Upper lobe of right lung (tissue), 1 donor: ENCODE measurements around the gene CSPG4. TPM values are rescaled to one million over a fixed set of nuclear protein-coding genes. Genes with fewer than 3 reads are reported as not detected.
"Not testable (repeated sequence)": the region's sequence is repeated elsewhere in the genome, so short reads cannot be mapped to it uniquely, and the experiment has no call there.

ENCODE experiments used
- ATAC-seq: fragments of 200-7000 bp; cut with Tn5 transposase; one replicate; pipeline ENCODE4 v1.9.1; 2020; ENCODE audit warnings: mild to moderate bottlenecking, moderate library complexity
- DNase-seq: peaks from one replicate; pipeline ENCODE4 v3.0.0-alpha.2; 2020
- H3K27ac ChIP-seq: fragments of 200-600 bp; one replicate; pipeline ENCODE4 v1.8.0; 2022
- H3K27me3 ChIP-seq: fragments of 200-600 bp; one replicate; pipeline ENCODE4 v1.8.0; 2022; ENCODE audit warnings: mild to moderate bottlenecking
- H3K36me3 ChIP-seq: fragments of 200-600 bp; one replicate; pipeline ENCODE4 v1.8.0; 2022
- H3K4me1 ChIP-seq: fragments of 200-600 bp; one replicate; pipeline ENCODE4 v1.8.0; 2022
- H3K4me3 ChIP-seq: fragments of 200-600 bp; one replicate; pipeline ENCODE4 v1.8.0; 2022; ENCODE audit warnings: mild to moderate bottlenecking
- H3K9me3 ChIP-seq: fragments of 200-600 bp; one replicate; pipeline ENCODE4 v1.8.0; 2022
- CTCF ChIP-seq: fragments of 200-600 bp; IDR thresholded peaks from one replicate; pipeline ENCODE4 v1.8.0; 2022; ENCODE audit warnings: antibody characterized with exemption
- intact Hi-C: fragments of 100-400 bp; cut with DNase I; formaldehyde crosslinking; loops from one replicate; pipeline ENCODE4 v1.11.0; 2022
- total RNA-seq: library from RNA; stranded (reverse); fragmentation: NEBNext Ultra II Directional; extraction: Animal tissue kit (Norgen Biotek cat#: 25700); gene quantifications from one replicate; pipeline ENCODE4 v1.2.1, GENCODE V29; 2021
- donor health status: DM: no; HTN: yes; CAD: no; lungs with severe emphysema.

Gene CSPG4
- total RNA-seq, 1 donor from 2014 or later, result 12.6 TPM

GRCh38 chr15:75750261-75751050 lies 37.8 kb upstream of the CSPG4 start:
- Histone ChIP-seq H3K27ac (no peak overlapping the region), H3K36me3 (no peaks in the 10 kb centered on the region), H3K27me3 (no peaks in the 10 kb centered on the region), H3K9me3 (no peaks in the 10 kb centered on the region), H3K4me1 (no peaks in the 10 kb centered on the region), H3K4me3 (no peak overlapping the region)
- DNase-seq (peak; percentile 40), ATAC-seq (peak; percentile 15)
- intact Hi-C loops, result no loop called here
- no peak for TF ChIP-seq CTCF

GRCh38 chr15:75749820-75750219 lies 37.2 kb upstream of the CSPG4 start:
- ATAC-seq (no peak), DNase-seq (peak; percentile 22)
- no peaks in the 10 kb centered on the region for H3K4me1 ChIP-seq
- H3K27ac ChIP-seq, result no peak overlapping the region
- TF ChIP-seq CTCF, result no peak
- H3K27me3 ChIP-seq, result no peaks in the 10 kb centered on the region
- no peak overlapping the region for H3K4me3 ChIP-seq
- H3K9me3 ChIP-seq, result no peaks in the 10 kb centered on the region
- intact Hi-C loops, result no loop called here
- no peaks in the 10 kb centered on the region for H3K36me3 ChIP-seq

DNA sequence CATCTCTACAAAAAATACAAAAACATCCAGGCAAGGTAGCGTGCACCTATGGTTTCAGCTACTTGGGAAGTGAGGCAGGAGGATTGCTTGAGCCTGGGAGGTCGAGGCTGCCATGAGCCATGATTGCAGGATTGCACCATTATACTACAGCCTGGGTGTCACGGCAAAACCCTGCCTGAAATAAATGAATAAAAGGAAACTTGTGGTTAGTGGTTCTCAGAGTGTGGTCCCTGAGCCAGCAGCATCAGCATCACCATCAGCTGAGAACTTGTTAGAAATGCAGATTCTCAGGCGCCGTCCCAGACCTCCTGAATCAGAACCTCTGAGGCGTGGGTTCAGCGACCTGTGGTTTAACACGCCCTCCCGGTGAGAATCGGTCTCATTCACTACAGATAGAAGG lies 36.2 kb upstream of the CSPG4 start:
- intact Hi-C loops, DNase-seq, H3K36me3 ChIP-seq, H3K4me3 ChIP-seq, ATAC-seq, H3K9me3 ChIP-seq, H3K27ac ChIP-seq, H3K27me3 ChIP-seq, H3K4me1 ChIP-seq: not testable (repeated sequence)

GRCh38 chr15:75747121-75747520 lies 34.5 kb upstream of the CSPG4 start:
- intact Hi-C loops, H3K27ac ChIP-seq, H3K36me3 ChIP-seq, H3K4me1 ChIP-seq, DNase-seq, H3K27me3 ChIP-seq, H3K9me3 ChIP-seq, ATAC-seq, H3K4me3 ChIP-seq: not testable (repeated sequence)

GRCh38 chr15:75745305-75745704 lies 32.7 kb upstream of the CSPG4 start:
- no peak for ATAC-seq
- Histone ChIP-seq H3K9me3 (no peaks in the 10 kb centered on the region), H3K27me3 (no peaks in the 10 kb centered on the region), H3K4me3 (no peak overlapping the region), H3K27ac (no peak overlapping the region), H3K4me1 (no peaks in the 10 kb centered on the region), H3K36me3 (no peaks in the 10 kb centered on the region)
- TF ChIP-seq CTCF, result no peak
- DNase-seq, result no peak
- intact Hi-C loops, result no loop called here

GRCh38 chr15:75742346-75742745 lies 29.7 kb upstream of the CSPG4 start:
- H3K27me3 ChIP-seq, H3K9me3 ChIP-seq, H3K4me1 ChIP-seq, H3K4me3 ChIP-seq, H3K36me3 ChIP-seq, ATAC-seq, H3K27ac ChIP-seq, intact Hi-C loops: not testable (repeated sequence)
- peak; percentile 22 for DNase-seq

GRCh38 chr15:75739791-75740190 lies 27.1 kb upstream of the CSPG4 start:
- H3K4me3 ChIP-seq, result no peak overlapping the region
- H3K27me3 ChIP-seq, result no peaks in the 10 kb centered on the region
- no peaks in the 10 kb centered on the region for H3K9me3 ChIP-seq
- no peak for TF ChIP-seq CTCF
- DNase-seq (peak; percentile 42), ATAC-seq (no peak)
- peaks cover 5% of the 10 kb centered on the region for H3K4me1 ChIP-seq
- no peaks in the 10 kb centered on the region for H3K36me3 ChIP-seq
- no peak overlapping the region for H3K27ac ChIP-seq
- intact Hi-C loops, result no loop called here
